Measurements from ENCODE around the gene GZF1.

The GZF1 gene

DNA sequence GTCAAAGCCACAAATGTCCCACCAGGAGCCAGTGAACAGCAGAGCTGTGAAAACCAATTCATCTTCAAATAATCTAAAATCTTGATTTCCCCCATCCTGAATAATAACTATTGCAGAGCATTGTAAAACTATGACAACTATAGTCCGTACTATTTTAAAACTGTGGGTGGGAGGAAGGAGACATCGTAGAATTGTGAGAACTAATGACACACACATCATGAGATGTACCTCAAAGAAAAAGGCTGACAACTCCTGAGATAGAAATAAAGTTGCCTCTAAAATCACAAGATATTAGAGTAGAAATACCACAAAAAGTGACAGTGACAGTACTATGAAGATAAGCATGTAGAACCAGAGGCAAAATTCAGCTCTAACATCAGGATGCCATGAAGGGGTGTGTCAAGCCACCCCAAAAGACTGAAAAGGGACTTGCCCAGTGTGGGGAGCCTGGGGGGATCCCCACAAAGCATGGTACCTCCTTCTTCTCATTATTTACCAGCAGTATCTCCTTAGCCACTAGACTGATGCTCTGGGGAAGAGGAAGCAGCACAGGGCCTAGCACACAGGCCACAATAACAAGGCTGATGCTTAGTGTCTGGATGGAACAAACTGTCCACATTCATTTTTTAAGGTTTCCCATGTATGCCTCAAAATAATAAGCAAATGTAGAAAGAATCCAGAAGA is 45.9 kb downstream of the GZF1 start:
- DNase-seq (ENCODE audit: low read depth in 2 of 2) = no peak

DNA sequence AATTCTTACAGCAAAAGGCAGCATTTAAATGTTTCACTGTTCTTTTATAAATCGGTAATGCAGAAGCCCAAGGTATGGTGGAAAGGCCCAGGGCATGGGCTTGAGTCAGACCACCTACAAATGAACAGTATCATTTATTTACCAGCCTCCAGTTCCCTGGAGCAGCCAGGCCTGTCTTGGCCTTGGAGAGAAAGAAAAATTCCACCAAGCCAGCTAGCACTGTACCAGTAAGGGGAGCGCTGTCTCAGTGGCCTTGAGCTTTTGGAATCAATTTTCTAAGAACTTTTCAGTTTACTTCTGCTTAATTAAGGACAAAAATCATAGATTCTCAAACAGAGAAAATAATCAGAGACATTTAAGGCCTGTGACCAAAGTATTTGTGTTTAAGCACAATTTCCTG is 47.0 kb downstream of the GZF1 start:
- DNase-seq (ENCODE audit: low read depth in 2 of 2) = no peak

- no peak for DNase-seq (ENCODE audit: low read depth in 2 of 2)
Observed at GRCh38 chr20:23409800-23410199, 47.8 kb downstream of the GZF1 start.

DNA sequence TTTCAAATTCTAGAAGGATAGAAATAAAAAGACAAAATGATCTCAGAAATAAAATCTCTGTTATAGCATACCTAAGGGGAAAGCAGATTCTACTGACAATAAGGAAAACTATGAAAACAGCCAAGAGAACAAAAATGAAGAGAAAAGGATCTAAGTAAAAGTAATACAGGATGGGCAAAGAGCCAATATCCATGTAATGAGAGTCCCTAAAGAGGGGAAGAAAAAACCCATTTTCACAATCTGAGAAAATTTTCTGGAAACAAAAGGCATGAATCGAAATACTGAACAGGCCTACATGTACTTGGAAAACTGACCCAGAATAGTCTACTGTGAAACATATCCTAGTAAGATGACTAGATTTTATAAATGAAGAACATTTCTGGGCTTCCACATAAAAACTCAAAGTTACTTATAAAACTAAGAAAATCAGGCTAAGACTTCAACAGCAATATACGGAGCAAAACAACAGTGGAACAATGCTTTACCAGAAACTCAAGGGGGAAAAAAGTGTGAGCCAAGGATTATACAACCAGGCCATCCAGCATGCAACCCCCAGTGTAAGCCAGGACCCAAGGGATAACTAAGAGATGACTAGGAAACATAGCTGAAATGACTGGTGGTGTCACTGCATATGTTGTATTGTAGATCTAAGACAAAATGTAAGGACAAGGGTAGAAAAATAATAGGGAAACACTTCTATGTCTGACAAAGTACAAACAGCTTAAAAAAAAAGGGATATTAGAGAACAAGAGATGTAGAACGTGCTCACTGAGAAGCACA is 49.1 kb downstream of the GZF1 start:
- no peak for DNase-seq (ENCODE audit: low read depth in 2 of 2)

DNA sequence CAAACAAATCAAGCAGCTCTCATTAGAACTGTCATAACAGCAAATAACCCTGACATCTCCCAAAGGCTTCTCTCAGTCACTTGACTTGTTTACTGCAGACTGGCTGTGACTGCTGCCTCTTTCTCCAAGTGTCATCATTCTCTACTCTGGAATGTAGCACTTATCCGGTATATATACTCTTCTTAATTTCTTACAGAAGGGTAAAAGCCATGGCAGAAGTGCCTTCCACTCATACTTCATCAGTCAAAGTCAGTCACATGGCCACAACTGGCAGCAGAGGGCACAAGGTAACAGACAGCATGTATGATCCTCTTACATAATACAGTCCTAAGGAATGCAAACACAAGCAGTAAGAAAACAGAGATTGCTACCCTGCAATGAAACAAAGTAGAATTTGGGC is 50.0 kb downstream of the GZF1 start:
- DNase-seq (ENCODE audit: low read depth in 2 of 2) = no peak

DNA sequence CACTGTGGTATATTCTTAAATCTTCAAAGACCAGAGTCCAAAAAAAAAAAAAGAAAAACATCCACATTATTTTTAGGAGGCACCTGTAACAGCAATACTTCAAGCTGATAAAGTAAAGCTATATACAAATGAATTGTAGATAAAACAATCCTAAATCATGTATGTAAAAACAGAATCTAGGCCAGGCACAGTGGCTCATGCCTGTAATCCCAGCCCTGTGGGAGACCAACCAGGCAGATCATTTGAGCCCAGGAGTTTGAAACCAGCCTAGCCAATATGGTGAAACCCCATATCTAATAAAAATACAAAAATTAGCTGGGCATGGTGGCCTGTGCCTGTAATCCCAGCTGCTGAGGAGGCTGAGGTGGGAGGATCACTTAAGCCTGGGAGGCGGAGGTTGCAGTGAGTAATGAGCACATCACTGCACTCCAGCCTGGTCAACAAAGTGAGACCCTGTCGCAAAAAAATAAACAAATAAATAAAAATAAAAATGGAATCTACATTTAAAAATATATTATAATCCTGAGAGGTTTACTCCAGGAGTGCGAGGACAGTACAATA is 52.0 kb downstream of the GZF1 start:
- DNase-seq (ENCODE audit: low read depth in 2 of 2) = no peak

- DNase-seq (ENCODE audit: low read depth in 2 of 2) = no peak
Observed at GRCh38 chr20:23414526-23415188, 52.7 kb downstream of the GZF1 start.

GRCh38 chr20:23415555-23415954 is 53.6 kb downstream of the GZF1 start:
- no peak for DNase-seq (ENCODE audit: low read depth in 2 of 2)

DNA sequence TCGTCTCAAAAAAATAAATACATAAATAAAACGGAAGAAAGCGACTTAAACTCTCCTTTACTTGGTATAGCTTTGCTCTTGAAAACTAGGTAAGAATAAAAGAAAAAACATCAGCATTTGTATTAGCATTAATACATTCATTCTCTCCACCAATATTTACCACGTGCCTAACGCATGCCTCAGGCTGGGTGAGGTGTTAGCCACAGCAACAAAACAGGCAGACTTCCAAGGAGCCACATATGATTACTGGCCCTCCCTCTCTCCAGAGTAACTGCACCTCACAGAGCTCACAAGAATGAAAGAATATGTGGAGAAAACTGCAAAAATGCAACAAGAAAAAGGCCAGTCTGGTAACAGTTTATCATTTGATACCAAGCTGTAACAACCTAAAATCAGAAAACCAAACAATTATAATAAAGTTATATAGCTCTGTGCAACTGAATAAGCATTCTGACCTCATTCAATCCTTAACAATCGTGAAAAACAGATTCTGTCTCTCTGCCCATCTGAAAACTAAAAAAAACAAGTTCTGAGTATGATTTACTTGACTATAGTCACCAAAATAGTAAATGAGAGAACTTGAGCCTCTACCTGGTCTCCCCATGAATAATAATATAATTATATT is 54.1 kb downstream of the GZF1 start:
- DNase-seq (ENCODE audit: low read depth in 2 of 2) = no peak

DNA sequence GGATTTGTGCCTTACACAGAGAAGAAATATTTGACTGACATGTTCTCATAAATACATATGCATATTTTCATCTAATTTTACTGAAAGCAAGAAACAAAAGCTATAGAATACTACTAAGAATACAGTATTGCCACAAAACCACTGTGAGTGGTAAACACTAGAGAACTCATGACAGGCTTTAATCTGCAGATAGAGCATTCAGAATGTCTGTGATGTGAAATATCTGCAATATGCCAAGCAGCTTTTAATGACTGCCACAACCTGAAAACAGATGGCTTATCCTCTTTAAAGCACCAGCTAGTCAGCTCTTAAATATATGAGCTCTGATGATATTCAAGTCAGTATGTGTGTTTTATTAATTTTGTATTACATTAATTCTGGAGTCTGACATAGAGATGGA is 55.9 kb downstream of the GZF1 start:
- no peak for DNase-seq (ENCODE audit: low read depth in 2 of 2)

DNA sequence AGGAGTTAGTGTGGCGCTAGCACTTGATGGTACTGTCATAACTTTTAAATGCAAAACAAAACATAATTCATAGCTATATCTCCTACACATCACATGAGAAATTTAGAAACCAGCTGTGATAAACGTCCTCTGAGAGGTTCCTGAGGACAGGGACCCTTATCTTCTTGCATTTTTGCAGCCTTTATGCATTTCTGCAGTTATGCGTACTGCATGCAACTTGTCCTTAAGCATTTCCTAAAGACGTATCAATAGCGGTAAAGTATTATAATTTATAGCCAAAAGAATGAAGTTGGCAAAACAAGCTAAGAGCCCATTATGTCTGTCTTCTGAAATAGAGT is 57.6 kb downstream of the GZF1 start:
- DNase-seq (ENCODE audit: low read depth in 2 of 2) = no peak

DNA sequence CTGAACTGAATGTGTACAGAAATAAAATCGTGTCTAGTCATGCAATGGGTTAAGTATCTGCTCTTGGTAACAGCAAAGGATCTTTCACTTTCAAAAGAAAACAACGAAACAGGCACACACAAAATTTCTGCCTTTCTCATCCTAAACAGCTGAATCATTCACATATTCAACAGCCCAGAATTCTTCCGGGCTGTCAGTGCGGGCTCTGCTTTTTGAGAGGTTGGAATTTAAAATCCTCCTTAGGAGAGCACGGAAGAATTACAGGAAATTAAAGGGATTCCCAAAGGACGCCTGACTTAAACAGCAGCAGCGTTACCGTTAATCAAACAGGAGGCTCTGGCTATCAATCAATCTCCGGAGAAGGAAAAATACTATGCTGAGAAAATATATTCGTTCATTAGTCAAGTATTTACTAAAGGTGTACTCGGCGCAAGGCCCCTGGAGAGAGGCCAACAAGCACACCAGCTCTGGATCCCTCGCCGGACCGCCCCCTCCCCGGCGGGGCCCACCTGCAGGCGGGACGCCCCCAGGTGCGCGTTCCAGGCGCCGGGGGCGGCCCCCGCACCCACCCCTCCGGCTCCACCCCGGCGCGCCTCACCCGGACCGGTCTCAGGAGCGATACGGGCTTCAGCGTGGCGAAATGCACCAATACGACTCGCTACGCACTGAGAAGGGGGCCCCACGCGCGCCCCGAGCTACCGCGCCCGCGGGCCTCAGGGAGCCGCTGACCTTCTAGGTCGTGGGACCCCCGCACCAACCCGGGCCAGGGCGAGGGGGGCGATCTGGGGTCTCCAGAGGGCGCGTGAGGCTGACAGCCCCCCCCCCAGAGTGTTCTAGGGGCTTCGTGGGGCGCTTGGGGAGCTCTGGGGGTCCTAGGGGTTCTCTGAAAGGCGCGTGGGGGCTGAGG is 58.3 kb downstream of the GZF1 start:
- peak; percentile 8 to 9 for DNase-seq (ENCODE audit: low read depth in 2 of 2)

- DNase-seq (ENCODE audit: low read depth in 2 of 2) = peak; percentile 81 to 89
Observed at GRCh38 chr20:23420943-23421931, 59.3 kb downstream of the GZF1 start, which contains the start of gene NAPB. Gene NAPB (minus strand): TSS chr20:23421488. CDS start chr20:23421402, 86 bp downstream.

Data from stimulated activated CD8-positive, alpha-beta memory T cell treated with anti-CD3 and anti-CD28 coated beads, Interleukin-2, amount 100 ng/mL, for 1 hour (primary cell).